Epidermal melanocyte (primary cell): ENCODE data around the gene AIP.

ENCODE experiments used
- DNase-seq: peaks from one replicate; pipeline ENCODE4 v3.0.0; 2011; ENCODE audit warnings: low spot score; ENCODE audit not compliant: insufficient read length

The AIP gene

GRCh38 chr11:67482827-67483798 lies at the start of gene AIP:
Gene AIP (plus strand): TSS chr11:67483026. CDS start chr11:67483159, 133 bp downstream.
- DNase-seq: peak; percentile 100

- no peak for DNase-seq
Observed at GRCh38 chr11:67433536-67434394, 49.1 kb upstream of the AIP start.

GRCh38 chr11:67434395-67434881 lies 48.4 kb upstream of the AIP start:
- no peak for DNase-seq

GRCh38 chr11:67435031-67435726 lies 47.6 kb upstream of the AIP start:
- DNase-seq: no peak

- no peak for DNase-seq
Observed at GRCh38 chr11:67435727-67436458, 46.9 kb upstream of the AIP start.

GRCh38 chr11:67436459-67437081 lies 46.3 kb upstream of the AIP start:
- no peak for DNase-seq

- no peak for DNase-seq
Observed at GRCh38 chr11:67437082-67437808, 45.6 kb upstream of the AIP start, which contains the start of gene PTPRCAP. Gene PTPRCAP (minus strand): TSS chr11:67437682. CDS start chr11:67437619, 63 bp downstream.

GRCh38 chr11:67437809-67438157 lies 45.0 kb upstream of the AIP start:
- no peak for DNase-seq

- no peak for DNase-seq
Observed at GRCh38 chr11:67438158-67438902, 44.5 kb upstream of the AIP start.

- DNase-seq: peak; percentile 49
Observed at GRCh38 chr11:67439321-67440228, 43.3 kb upstream of the AIP start.

- no peak for DNase-seq
Observed at GRCh38 chr11:67440229-67441097, 42.4 kb upstream of the AIP start.

GRCh38 chr11:67441098-67441563 lies 41.7 kb upstream of the AIP start:
- DNase-seq: no peak

GRCh38 chr11:67441731-67442351 lies 41.0 kb upstream of the AIP start:
- DNase-seq: no peak

GRCh38 chr11:67442504-67443404 lies 40.1 kb upstream of the AIP start:
- DNase-seq: no peak

GRCh38 chr11:67445515-67445914 lies 37.3 kb upstream of the AIP start:
- DNase-seq: no peak
